Activated CD8-positive, alpha-beta memory T cell treated with anti-CD3 and anti-CD28 coated beads for 4 hours (primary cell): ENCODE measurements around the gene PLD5.
"Not testable (repeated sequence)": the region's sequence is repeated elsewhere in the genome, so short reads cannot be mapped to it uniquely, and the experiment has no call there.

Experiments used
- DNase-seq, 2 donors: peaks; one replicate each; pipeline ENCODE4 v3.0.0-alpha.2; 2020; ENCODE audit warnings: low read depth in 2 of 2

Gene PLD5

GRCh38 chr1:242212401-242212800 lies 312.1 kb downstream of the PLD5 start:
- DNase-seq: no peak

- no peak for DNase-seq
Measured at GRCh38 chr1:242211254-242212022, 313.1 kb downstream of the PLD5 start.

GRCh38 chr1:242210316-242210715 lies 314.2 kb downstream of the PLD5 start:
- DNase-seq: not testable (repeated sequence)

GRCh38 chr1:242209063-242209462 lies 315.4 kb downstream of the PLD5 start:
- no peak for DNase-seq

- no peak for DNase-seq
Measured at GRCh38 chr1:242208021-242208420, 316.5 kb downstream of the PLD5 start.

- DNase-seq: no peak
Measured at GRCh38 chr1:242206994-242207393, 317.5 kb downstream of the PLD5 start.

GRCh38 chr1:242205622-242206489 lies 318.6 kb downstream of the PLD5 start:
- DNase-seq: no peak

- no peak for DNase-seq
Measured at GRCh38 chr1:242203262-242203661, 321.2 kb downstream of the PLD5 start.

GRCh38 chr1:242201090-242201489 lies 323.4 kb downstream of the PLD5 start:
- no peak for DNase-seq

- DNase-seq: no peak
Measured at GRCh38 chr1:242199776-242200458, 324.6 kb downstream of the PLD5 start.

GRCh38 chr1:242197907-242198820 lies 326.3 kb downstream of the PLD5 start:
- no peak for DNase-seq

GRCh38 chr1:242196914-242197313 lies 327.6 kb downstream of the PLD5 start:
- DNase-seq: no peak

GRCh38 chr1:242196101-242196500 lies 328.4 kb downstream of the PLD5 start:
- no peak for DNase-seq

GRCh38 chr1:242189591-242189990 lies 334.9 kb downstream of the PLD5 start:
- no peak for DNase-seq

- no peak for DNase-seq
Measured at GRCh38 chr1:242187816-242188215, 336.7 kb downstream of the PLD5 start.

GRCh38 chr1:242187171-242187570 lies 337.3 kb downstream of the PLD5 start:
- no peak for DNase-seq

- DNase-seq: no peak
Measured at GRCh38 chr1:242185731-242186130, 338.8 kb downstream of the PLD5 start.

- DNase-seq: no peak
Measured at GRCh38 chr1:242184955-242185354, 339.5 kb downstream of the PLD5 start.

GRCh38 chr1:242179767-242180166 lies 344.7 kb downstream of the PLD5 start:
- DNase-seq: not testable (repeated sequence)

GRCh38 chr1:242178924-242179708 lies 345.4 kb downstream of the PLD5 start:
- no peak for DNase-seq
